ENCODE data around the gene MPDZ. TPM values are rescaled to one million over a fixed set of nuclear protein-coding genes. Genes with fewer than 3 reads are reported as not detected.

Gene MPDZ
- total and polyA plus RNA-seq, 9 donors, result 24.6 to 69.2 (median 45.9) TPM

DNA sequence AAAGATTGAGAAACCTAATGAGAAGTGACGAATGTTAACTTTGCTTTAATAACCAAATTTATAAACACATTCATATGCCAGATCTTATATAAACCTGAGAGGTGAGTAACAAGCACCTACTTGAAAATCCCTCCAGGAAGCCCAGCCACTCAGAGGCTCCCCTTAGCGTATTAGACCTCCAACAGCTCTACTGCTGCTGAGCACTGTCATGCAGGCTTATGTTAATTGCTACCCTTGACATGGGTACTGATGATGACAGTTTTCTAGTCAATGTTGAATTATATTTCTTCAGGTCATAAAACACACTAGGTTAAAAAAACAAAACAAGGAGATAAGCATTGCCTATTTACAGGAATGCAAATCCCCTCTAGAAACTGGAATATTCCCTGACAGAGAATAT lies 161.2 kb downstream of the MPDZ start:
- 92 to 96% (median 95%) methylated on average over 2 of the region's 2 CpGs for WGBS, 3 donors
- no peaks in the 10 kb centered on the region for H3K4me1 ChIP-seq (ENCODE audit: insufficient read depth)
- H3K4me3 ChIP-seq, result no peak overlapping the region
- H3K9me3 ChIP-seq, result no peaks in the 10 kb centered on the region
- H3K27me3 ChIP-seq, result no peaks in the 10 kb centered on the region
- no peak overlapping the region for H3K27ac ChIP-seq
- DNase-seq, result no peak
- TF ChIP-seq, protein P1, sequence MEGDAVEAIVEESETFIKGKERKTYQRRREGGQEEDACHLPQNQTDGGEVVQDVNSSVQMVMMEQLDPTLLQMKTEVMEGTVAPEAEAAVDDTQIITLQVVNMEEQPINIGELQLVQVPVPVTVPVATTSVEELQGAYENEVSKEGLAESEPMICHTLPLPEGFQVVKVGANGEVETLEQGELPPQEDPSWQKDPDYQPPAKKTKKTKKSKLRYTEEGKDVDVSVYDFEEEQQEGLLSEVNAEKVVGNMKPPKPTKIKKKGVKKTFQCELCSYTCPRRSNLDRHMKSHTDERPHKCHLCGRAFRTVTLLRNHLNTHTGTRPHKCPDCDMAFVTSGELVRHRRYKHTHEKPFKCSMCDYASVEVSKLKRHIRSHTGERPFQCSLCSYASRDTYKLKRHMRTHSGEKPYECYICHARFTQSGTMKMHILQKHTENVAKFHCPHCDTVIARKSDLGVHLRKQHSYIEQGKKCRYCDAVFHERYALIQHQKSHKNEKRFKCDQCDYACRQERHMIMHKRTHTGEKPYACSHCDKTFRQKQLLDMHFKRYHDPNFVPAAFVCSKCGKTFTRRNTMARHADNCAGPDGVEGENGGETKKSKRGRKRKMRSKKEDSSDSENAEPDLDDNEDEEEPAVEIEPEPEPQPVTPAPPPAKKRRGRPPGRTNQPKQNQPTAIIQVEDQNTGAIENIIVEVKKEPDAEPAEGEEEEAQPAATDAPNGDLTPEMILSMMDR (IDR thresholded peaks at IDR 0.05), result no peak
- no peak for TF ChIP-seq EP300 (IDR thresholded peaks at IDR 0.05)
- TF ChIP-seq POLR2A (IDR thresholded peaks at IDR 0.05), result no peak
- no peaks in the 10 kb centered on the region for H3K36me3 ChIP-seq
- intact Hi-C loops (cut with DNase I), result no loop called here

DNA sequence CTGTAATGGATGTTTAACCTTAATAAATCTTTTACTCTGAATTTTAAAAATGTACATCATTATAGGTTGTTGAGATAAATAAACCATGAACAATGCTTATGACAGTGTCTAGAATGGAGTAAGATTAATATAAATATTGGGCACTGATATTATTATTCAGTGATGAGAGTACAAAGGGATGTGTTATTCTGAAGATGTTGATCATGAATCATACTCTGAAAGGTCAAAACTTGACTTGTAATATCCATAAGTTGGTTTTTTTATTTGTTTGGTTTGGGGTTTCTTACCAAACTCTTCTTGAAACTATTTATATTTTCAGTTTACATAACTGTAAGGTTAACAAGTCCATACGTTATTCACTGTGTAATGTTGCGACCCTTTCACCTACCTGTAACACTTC lies 163.2 kb downstream of the MPDZ start:
- TF ChIP-seq EP300 (IDR thresholded peaks at IDR 0.05), result no peak
- TF ChIP-seq POLR2A (IDR thresholded peaks at IDR 0.05), result no peak
- TF ChIP-seq, protein P1 (IDR thresholded peaks at IDR 0.05), result no peak
- WGBS, 3 donors, result 90 to 93% (median 91%) methylated on average over 2 of the region's 2 CpGs
- H3K36me3 ChIP-seq, result no peaks in the 10 kb centered on the region

DNA sequence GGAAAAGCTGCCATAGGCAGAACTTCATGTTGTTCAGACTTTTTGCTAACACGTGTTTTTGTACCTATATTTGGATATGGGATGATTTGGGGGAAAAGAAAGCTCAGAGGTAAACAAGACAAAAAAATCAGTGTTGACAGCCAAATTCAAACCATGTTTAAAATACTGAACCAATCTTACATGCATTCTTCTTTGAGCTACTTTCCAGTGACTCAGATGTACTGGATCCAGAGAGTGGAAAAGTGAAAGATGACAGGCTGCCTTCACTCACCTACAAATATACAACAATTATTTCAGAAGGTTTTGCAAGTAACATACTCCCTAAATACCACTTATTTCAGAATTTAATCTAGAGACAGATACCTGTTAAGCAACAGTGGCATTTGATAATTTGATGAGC lies 165.7 kb downstream of the MPDZ start:
- no peak for DNase-seq
- H3K36me3 ChIP-seq, result no peaks in the 10 kb centered on the region
- H3K4me1 ChIP-seq (ENCODE audit: insufficient read depth), result no peaks in the 10 kb centered on the region
- H3K27me3 ChIP-seq, result no peaks in the 10 kb centered on the region
- H3K4me3 ChIP-seq, result no peak overlapping the region
- H3K9me3 ChIP-seq, result no peaks in the 10 kb centered on the region
- TF ChIP-seq, protein P1 (IDR thresholded peaks at IDR 0.05), result no peak
- no peak for TF ChIP-seq POLR2A (IDR thresholded peaks at IDR 0.05)
- TF ChIP-seq EP300 (IDR thresholded peaks at IDR 0.05), result no peak
- no peak overlapping the region for H3K27ac ChIP-seq
- 7 to 25% (median 13%) methylated on average over 1 of the region's 1 CpG for WGBS, 3 donors
- intact Hi-C loops (cut with DNase I), result no loop called here

More for the DNA sequence above, 163.2 kb downstream of the MPDZ start:
- H3K9me3 ChIP-seq, result no peaks in the 10 kb centered on the region
- no peaks in the 10 kb centered on the region for H3K4me1 ChIP-seq (ENCODE audit: insufficient read depth)
- no peak for DNase-seq
- no peak overlapping the region for H3K4me3 ChIP-seq
- intact Hi-C loops (cut with DNase I), result no loop called here
- no peak overlapping the region for H3K27ac ChIP-seq
- H3K27me3 ChIP-seq, result no peaks in the 10 kb centered on the region

DNA sequence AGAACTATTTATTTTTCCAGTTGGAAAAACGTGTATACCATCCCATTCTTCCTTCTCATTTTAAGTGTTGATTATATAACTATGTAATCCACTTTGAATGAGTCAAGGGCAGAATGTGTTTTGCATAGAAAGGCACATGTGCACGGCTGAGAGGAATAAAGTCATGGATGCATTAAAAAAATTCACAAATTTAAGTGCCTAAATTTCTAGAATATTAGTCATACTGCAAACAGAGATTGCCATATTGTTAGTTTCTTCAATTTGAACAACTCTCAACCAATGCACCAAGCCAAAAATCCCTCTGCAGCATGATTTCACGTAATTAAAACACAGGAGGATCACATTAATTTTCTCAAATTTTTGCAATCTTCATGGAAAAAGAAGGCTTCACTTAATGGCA lies 166.3 kb downstream of the MPDZ start:
- WGBS, 3 donors, result 6 to 19% (median 13%) methylated on average over 3 of the region's 3 CpGs
- intact Hi-C loops (cut with DNase I), result no loop called here
- TF ChIP-seq POLR2A (IDR thresholded peaks at IDR 0.05) (no peak), EP300 (IDR thresholded peaks at IDR 0.05) (no peak)
- TF ChIP-seq, protein P1 (IDR thresholded peaks at IDR 0.05), result no peak
- Histone ChIP-seq H3K27me3 (no peaks in the 10 kb centered on the region), H3K4me1 (ENCODE audit: insufficient read depth) (no peaks in the 10 kb centered on the region), H3K4me3 (no peak overlapping the region), H3K9me3 (no peaks in the 10 kb centered on the region), H3K27ac (no peak overlapping the region), H3K36me3 (no peaks in the 10 kb centered on the region)
- no peak for DNase-seq
